WTC11 (cell line): Measurements from ENCODE around the gene MYNN.

Source experiments
- JUN ChIP-seq: sonication (generic); formaldehyde crosslinking; IDR thresholded peaks from 2 replicates; pipeline ENCODE4 v1.8.0; 2023; ENCODE audit warnings: mild to moderate bottlenecking, missing genetic modification reagents
- RELA ChIP-seq: sonication (generic); formaldehyde crosslinking; IDR thresholded peaks from 2 replicates; pipeline ENCODE4 v1.8.1; 2022; ENCODE audit warnings: missing genetic modification reagents, mild to moderate bottlenecking, borderline replicate concordance
- TF ChIP-seq, protein P1 (sequence below): fragments of 200-600 bp; IDR thresholded peaks from 2 replicates; pipeline ENCODE4 v1.8.0; 2022; ENCODE audit warnings: antibody characterized with exemption
- TF ChIP-seq, protein P2 (sequence below): fragments of 250-450 bp; sonication (Bioruptor Pico); IDR thresholded peaks from 2 replicates; pipeline ENCODE4 v1.9.0; 2021; ENCODE audit warnings: moderate library complexity, mild to moderate bottlenecking, inconsistent platforms, borderline replicate concordance

DNA sequence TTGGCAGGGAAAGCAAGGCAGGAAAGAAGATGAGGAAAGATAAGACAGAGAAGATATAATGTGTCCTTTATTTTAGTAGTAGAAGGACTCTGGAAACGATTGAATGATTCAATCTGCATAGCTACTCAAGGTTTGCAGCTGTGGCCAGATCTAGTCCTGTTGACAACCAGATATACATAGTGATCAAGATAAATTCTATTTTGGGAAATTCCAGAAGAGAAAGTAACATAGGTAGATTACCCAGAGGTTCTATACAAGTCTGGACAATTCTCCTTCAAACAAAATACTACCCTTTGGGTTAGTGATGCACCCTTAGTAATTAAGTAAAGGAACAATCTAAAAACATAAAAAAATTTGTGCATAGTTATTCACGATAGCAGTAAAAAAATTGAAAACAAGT, 17.7 kb upstream of the MYNN start:
- TF ChIP-seq, protein P1, sequence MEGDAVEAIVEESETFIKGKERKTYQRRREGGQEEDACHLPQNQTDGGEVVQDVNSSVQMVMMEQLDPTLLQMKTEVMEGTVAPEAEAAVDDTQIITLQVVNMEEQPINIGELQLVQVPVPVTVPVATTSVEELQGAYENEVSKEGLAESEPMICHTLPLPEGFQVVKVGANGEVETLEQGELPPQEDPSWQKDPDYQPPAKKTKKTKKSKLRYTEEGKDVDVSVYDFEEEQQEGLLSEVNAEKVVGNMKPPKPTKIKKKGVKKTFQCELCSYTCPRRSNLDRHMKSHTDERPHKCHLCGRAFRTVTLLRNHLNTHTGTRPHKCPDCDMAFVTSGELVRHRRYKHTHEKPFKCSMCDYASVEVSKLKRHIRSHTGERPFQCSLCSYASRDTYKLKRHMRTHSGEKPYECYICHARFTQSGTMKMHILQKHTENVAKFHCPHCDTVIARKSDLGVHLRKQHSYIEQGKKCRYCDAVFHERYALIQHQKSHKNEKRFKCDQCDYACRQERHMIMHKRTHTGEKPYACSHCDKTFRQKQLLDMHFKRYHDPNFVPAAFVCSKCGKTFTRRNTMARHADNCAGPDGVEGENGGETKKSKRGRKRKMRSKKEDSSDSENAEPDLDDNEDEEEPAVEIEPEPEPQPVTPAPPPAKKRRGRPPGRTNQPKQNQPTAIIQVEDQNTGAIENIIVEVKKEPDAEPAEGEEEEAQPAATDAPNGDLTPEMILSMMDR: no peak
- TF ChIP-seq RELA (CRISPR knock-in tag): no peak
- TF ChIP-seq, protein P2, sequence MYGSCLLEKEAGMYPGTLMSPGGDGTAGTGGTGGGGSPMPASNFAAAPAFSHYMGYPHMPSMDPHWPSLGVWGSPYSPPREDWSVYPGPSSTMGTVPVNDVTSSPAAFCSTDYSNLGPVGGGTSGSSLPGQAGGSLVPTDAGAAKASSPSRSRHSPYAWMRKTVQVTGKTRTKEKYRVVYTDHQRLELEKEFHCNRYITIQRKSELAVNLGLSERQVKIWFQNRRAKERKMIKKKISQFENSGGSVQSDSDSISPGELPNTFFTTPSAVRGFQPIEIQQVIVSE: no peak
- TF ChIP-seq JUN (CRISPR knock-in tag): no peak
